HepG2 (cell line): Measurements from ENCODE around the gene NOXO1. TPM values are rescaled to one million over a fixed set of nuclear protein-coding genes. Genes with fewer than 3 reads are reported as not detected.

Source experiments
- FOXO4 ChIP-seq: sonication (generic); formaldehyde crosslinking; conservative IDR thresholded peaks from 2 replicates; pipeline ENCODE4 v1.8.1; 2023; ENCODE audit warnings: missing genetic modification reagents
- FOXP1 ChIP-seq, 2 experiments: fragments of 450-650 bp in 1 of 2; IDR thresholded peaks; 2 replicates each; pipeline ENCODE4 v1.6.1; 2017 to 2018; ENCODE audit warnings: antibody characterized with exemption in 1 of 2
- HNRNPH1 ChIP-seq: fragments of 200-400 bp; formaldehyde crosslinking; optimal IDR thresholded peaks from 2 replicates; pipeline ENCODE3; 2017; ENCODE audit warnings: mild to moderate bottlenecking, low read depth, low read length
- ISL2 ChIP-seq: sonication (generic); formaldehyde crosslinking; IDR thresholded peaks from 2 replicates; pipeline ENCODE4 v1.5.0; 2020; ENCODE audit warnings: missing genetic modification reagents
- KAT7 ChIP-seq: IDR thresholded peaks from 2 replicates; pipeline ENCODE4 v1.6.1; 2018; ENCODE audit warnings: borderline replicate concordance, missing compliant biosample characterization
- KLF11 ChIP-seq: IDR thresholded peaks from 2 replicates; pipeline ENCODE4 v1.6.1; 2016; ENCODE audit warnings: missing compliant biosample characterization
- MEIS1 ChIP-seq: sonication (generic); formaldehyde crosslinking; IDR thresholded peaks from 2 replicates; pipeline ENCODE4 v1.9.0; 2021; ENCODE audit warnings: mild to moderate bottlenecking, missing genetic modification reagents, moderate library complexity, borderline replicate concordance
- NCOR1 ChIP-seq: fragments of 200-600 bp; sonication (generic); IDR thresholded peaks from 2 replicates; pipeline ENCODE4 v1.7.0; 2017; ENCODE audit warnings: antibody characterized with exemption, low read length, borderline replicate concordance
- NR2F2 ChIP-seq: IDR thresholded peaks from 2 replicates; pipeline ENCODE4 v1.6.1; 2012; ENCODE audit warnings: low read depth, inconsistent platforms, borderline replicate concordance
- RBAK ChIP-seq: sonication (generic); formaldehyde crosslinking; IDR thresholded peaks from 2 replicates; pipeline ENCODE4 v1.5.1; 2020; ENCODE audit warnings: mild to moderate bottlenecking, missing genetic modification reagents
- SPEN ChIP-seq: sonication (generic); formaldehyde crosslinking; IDR thresholded peaks from 2 replicates; pipeline ENCODE4 v1.5.1; 2020; ENCODE audit warnings: low read depth, mild to moderate bottlenecking, missing genetic modification reagents
- STAG1 ChIP-seq: sonication (generic); formaldehyde crosslinking; IDR thresholded peaks from 2 replicates; pipeline ENCODE4 v1.4.0; 2020; ENCODE audit warnings: missing genetic modification reagents
- ZBTB21 ChIP-seq: sonication (generic); formaldehyde crosslinking; IDR thresholded peaks from 2 replicates; pipeline ENCODE4 v1.4.0; 2020; ENCODE audit warnings: missing genetic modification reagents
- ZFP36L1 ChIP-seq: sonication (generic); formaldehyde crosslinking; IDR thresholded peaks from 2 replicates; pipeline ENCODE4 v1.8.0; 2022; ENCODE audit warnings: mild to moderate bottlenecking, missing genetic modification reagents, moderate library complexity
- ZFP41 ChIP-seq: sonication (generic); formaldehyde crosslinking; IDR thresholded peaks from 2 replicates; pipeline ENCODE4 v1.4.0; 2020; ENCODE audit warnings: mild to moderate bottlenecking, missing genetic modification reagents, borderline replicate concordance
- ZFP82 ChIP-seq: sonication (generic); formaldehyde crosslinking; IDR thresholded peaks from 2 replicates; pipeline ENCODE4 v1.5.1; 2020; ENCODE audit warnings: mild to moderate bottlenecking, missing genetic modification reagents, borderline replicate concordance
- ZMYM2 ChIP-seq: sonication (generic); formaldehyde crosslinking; IDR thresholded peaks from 2 replicates; pipeline ENCODE4 v1.8.0; 2022; ENCODE audit warnings: mild to moderate bottlenecking, missing genetic modification reagents
- ZNF142 ChIP-seq: sonication (generic); formaldehyde crosslinking; IDR thresholded peaks from 2 replicates; pipeline ENCODE4 v1.4.0; 2020; ENCODE audit warnings: missing genetic modification reagents
- ZNF232 ChIP-seq: sonication (generic); formaldehyde crosslinking; IDR thresholded peaks from 2 replicates; pipeline ENCODE4 v1.4.0; 2020; ENCODE audit warnings: missing genetic modification reagents, borderline replicate concordance
- ZNF260 ChIP-seq: sonication (generic); formaldehyde crosslinking; IDR thresholded peaks from 2 replicates; pipeline ENCODE4 v1.4.0; 2020; ENCODE audit warnings: missing genetic modification reagents, low read depth, mild to moderate bottlenecking, borderline replicate concordance
- ZNF30 ChIP-seq: sonication (generic); formaldehyde crosslinking; IDR thresholded peaks from 2 replicates; pipeline ENCODE4 v1.5.0; 2020; ENCODE audit warnings: mild to moderate bottlenecking, missing genetic modification reagents
- ZNF776 ChIP-seq: sonication (generic); formaldehyde crosslinking; IDR thresholded peaks from 2 replicates; pipeline ENCODE4 v1.4.0; 2020; ENCODE audit warnings: mild to moderate bottlenecking, missing genetic modification reagents
- ZNF891 ChIP-seq: sonication (generic); formaldehyde crosslinking; IDR thresholded peaks from 2 replicates; pipeline ENCODE4 v1.5.0; 2020; ENCODE audit warnings: mild to moderate bottlenecking, missing genetic modification reagents
- polyA plus RNA-seq, 8 experiments: library from polyadenylated mRNA; depleted of rRNA in 3 of 8; stranded (reverse) in 7 of 8; unstranded in 1 of 8; fragments of >200 nt; fragmentation: Illumina TruSeq in 4 of 8; extraction: Trizol in 4 of 8; gene quantifications; 2 replicates each; pipeline versions ENCODE4 v1.2.1 to v1.2.3, GENCODE V29; 2011 to 2016; ENCODE audit warnings: low read depth in 4 of 8, missing spikeins in 1 of 8, mixed read lengths in 1 of 8; ENCODE audit not compliant: insufficient read depth in 1 of 8
- total RNA-seq, 5 experiments: library from RNA; depleted of rRNA; stranded (reverse); fragments of >200 nt; fragmentation: Illumina TruSeq; extraction: Trizol; gene quantifications; 2 replicates each; pipeline ENCODE4 v1.2.3, GENCODE V29; 2016; ENCODE audit warnings: low read depth in 1 of 5
- TF ChIP-seq, protein P1 (sequence below): sonication (generic); formaldehyde crosslinking; conservative IDR thresholded peaks from 2 replicates; pipeline ENCODE4 v1.4.0; 2020; ENCODE audit warnings: missing genetic modification reagents

NOXO1 gene
- total and polyA plus RNA-seq, 2 of the 13 experiments (the other 11 are each of a cell fraction or from before 2014, with no cell fraction given): 0.69 to 1.4 TPM

DNA sequence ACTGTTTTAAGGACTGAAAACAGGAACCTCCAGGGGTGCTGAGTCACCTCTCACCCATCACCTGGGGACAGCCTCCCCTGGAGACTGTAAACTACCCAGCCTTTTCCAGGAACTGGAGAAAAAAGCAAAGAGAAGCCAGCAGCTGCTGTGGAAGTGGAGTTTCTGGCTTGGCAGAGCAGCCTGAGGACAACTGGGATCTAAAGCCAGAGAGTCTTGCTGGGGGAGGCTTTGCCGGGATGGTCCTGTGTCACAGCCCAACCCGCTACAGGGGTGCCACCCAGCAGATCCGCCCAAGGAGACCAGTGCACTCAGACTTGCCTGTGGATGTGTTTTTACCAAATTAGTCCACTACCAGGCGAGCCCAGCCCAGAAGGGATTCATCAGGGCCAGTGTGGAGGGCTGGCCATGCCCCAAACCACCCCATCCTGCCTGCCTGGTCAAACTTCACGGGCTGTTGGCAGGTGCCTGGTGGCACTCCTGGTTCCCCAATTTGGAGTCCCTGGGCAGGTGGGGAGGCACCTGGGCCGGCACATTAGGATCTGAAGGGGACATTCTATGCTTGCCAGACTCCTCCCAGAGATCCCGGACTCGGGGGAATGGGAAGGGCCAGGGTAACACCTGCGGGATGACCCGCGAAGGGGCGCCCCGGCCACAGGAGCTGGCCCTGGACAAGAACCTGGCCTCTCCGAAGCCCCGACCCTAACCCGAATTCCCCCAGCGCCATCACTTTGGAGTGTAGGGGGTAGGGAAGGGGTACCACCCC is 39.0 kb downstream of the NOXO1 start (continued):
- no peak for TF ChIP-seq FOXO4 (CRISPR knock-in tag)
- no peak for TF ChIP-seq NCOR1
- TF ChIP-seq ZNF30 (CRISPR knock-in tag): 0 out of 2 replicates have a peak, but pooled peaks have one; percentile 5
- no peak for TF ChIP-seq HNRNPH1
- no peak for TF ChIP-seq SPEN
- no peak for TF ChIP-seq ZBTB21
- no peak for TF ChIP-seq ZNF776 (CRISPR knock-in tag)
- TF ChIP-seq STAG1 (CRISPR knock-in tag): 0 out of 2 replicates have a peak, but pooled peaks have one; percentile 4
- no peak for TF ChIP-seq ZMYM2 (CRISPR knock-in tag)
- TF ChIP-seq MEIS1: no peak
- no peak for TF ChIP-seq ZFP41
- no peak for TF ChIP-seq ZFP36L1 (CRISPR knock-in tag)
- TF ChIP-seq ZNF260 (CRISPR knock-in tag): no peak
- no peak for TF ChIP-seq ZNF891
- no peak for TF ChIP-seq KAT7
- no peak for TF ChIP-seq KLF11 (CRISPR knock-in tag)
- TF ChIP-seq FOXP1 (IDR thresholded peaks at IDR 0.05): no peak
- no peak for TF ChIP-seq FOXP1 (CRISPR knock-in tag; IDR thresholded peaks at IDR 0.05)
- TF ChIP-seq, protein P1, sequence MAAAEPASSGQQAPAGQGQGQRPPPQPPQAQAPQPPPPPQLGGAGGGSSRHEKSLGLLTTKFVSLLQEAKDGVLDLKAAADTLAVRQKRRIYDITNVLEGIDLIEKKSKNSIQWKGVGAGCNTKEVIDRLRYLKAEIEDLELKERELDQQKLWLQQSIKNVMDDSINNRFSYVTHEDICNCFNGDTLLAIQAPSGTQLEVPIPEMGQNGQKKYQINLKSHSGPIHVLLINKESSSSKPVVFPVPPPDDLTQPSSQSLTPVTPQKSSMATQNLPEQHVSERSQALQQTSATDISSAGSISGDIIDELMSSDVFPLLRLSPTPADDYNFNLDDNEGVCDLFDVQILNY (CRISPR knock-in tag): no peak
- TF ChIP-seq ISL2 (CRISPR knock-in tag): no peak
- no peak for TF ChIP-seq ZNF232 (CRISPR knock-in tag)
- 0 out of 2 replicates have a peak, but pooled peaks have one; percentile 32 for TF ChIP-seq ZNF142
- TF ChIP-seq ZFP82 (CRISPR knock-in tag): no peak
- TF ChIP-seq NR2F2: no peak
- TF ChIP-seq RBAK: no peak
